ENCODE measurements around the gene ADAM17.

DNA sequence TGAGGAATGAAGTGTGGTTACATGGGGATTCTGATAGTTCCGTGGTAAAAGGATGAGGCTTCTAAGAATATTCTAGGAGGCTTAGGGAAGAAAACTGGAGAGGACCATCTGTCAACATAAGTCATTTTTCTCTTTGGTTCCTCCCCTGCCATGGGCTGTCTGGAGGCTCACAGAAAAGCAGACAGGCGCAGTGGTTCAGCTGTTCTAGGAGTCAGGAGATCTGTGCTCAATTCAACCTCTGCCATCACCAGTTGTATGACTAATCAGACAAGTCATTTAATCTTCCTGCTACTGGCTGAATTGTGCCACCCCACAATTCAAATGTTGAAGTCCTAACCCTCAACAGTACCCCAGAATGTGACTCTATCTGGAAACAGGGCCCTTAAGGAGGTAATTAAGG lies 36.4 kb downstream of the ADAM17 start:
- TF ChIP-seq POLR2A (IDR thresholded peaks at IDR 0.05; ENCODE audit: low read length), result no peak
- TF ChIP-seq, protein P1, sequence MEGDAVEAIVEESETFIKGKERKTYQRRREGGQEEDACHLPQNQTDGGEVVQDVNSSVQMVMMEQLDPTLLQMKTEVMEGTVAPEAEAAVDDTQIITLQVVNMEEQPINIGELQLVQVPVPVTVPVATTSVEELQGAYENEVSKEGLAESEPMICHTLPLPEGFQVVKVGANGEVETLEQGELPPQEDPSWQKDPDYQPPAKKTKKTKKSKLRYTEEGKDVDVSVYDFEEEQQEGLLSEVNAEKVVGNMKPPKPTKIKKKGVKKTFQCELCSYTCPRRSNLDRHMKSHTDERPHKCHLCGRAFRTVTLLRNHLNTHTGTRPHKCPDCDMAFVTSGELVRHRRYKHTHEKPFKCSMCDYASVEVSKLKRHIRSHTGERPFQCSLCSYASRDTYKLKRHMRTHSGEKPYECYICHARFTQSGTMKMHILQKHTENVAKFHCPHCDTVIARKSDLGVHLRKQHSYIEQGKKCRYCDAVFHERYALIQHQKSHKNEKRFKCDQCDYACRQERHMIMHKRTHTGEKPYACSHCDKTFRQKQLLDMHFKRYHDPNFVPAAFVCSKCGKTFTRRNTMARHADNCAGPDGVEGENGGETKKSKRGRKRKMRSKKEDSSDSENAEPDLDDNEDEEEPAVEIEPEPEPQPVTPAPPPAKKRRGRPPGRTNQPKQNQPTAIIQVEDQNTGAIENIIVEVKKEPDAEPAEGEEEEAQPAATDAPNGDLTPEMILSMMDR (IDR thresholded peaks at IDR 0.05), result no peak
- TF ChIP-seq CHD2 (IDR thresholded peaks at IDR 0.05; ENCODE audit: low read length, partially characterized antibody), result no peak
- TF ChIP-seq SREBF2 (IDR thresholded peaks at IDR 0.05), result no peak
- no peak for TF ChIP-seq RAD21 (conservative IDR thresholded peaks at IDR 0.05 in 1 of 2, IDR thresholded peaks at IDR 0.05 in 1 of 2)
- no peak for TF ChIP-seq JUNB (IDR thresholded peaks at IDR 0.05)
- no peak for TF ChIP-seq TFCP2L1 (CRISPR knock-in tag; IDR thresholded peaks at IDR 0.05)
